GM12878 (cell line): ENCODE data around the gene TEAD4. TPM values are rescaled to one million over a fixed set of nuclear protein-coding genes. Genes with fewer than 3 reads are reported as not detected.

Source experiments
- ATAC-seq: fragments of 200-7000 bp; cut with Tn5 transposase; 3 replicates; pipeline ENCODE4 v1.9.1; 2020; ENCODE audit warnings: mild to moderate bottlenecking, moderate library complexity
- BruUV-seq: library from RNA; stranded (reverse); fragments of 400-500 nt; replicated peaks from 2 replicates; lab custom pipeline; 2021; lab: Mats Ljungman, UMichigan
- CTCF ChIA-PET: fragments of 300-600 bp; sonication (Branson Sonifier 250); formaldehyde crosslinking; extraction: SDS; loops from one replicate; lab custom pipeline; 2021; ENCODE audit warnings: inconsistent platforms; lab: Yijun Ruan, JAX
- POLR2A ChIA-PET: fragments of 350-600 bp; formaldehyde crosslinking; extraction: SDS; loops from one replicate; lab custom pipeline; 2021; ENCODE audit warnings: inconsistent platforms; lab: Charles Lee
- RAD21 ChIA-PET: fragments of 300-600 bp; sonication (Branson Sonifier 250); formaldehyde crosslinking; loops from one replicate; lab custom pipeline; 2023; ENCODE audit warnings: antibody characterized with exemption; ENCODE audit not compliant: unreplicated experiment; lab: Charles Lee
- SMC1A ChIA-PET: fragments of 300-600 bp; sonication (Branson Sonifier 250); formaldehyde crosslinking; loops from one replicate; lab custom pipeline; 2023; ENCODE audit not compliant: unreplicated experiment, uncharacterized antibody; lab: Charles Lee
- DNase-seq: peaks from one replicate; pipeline ENCODE4 v3.0.0-alpha.2; 2011; ENCODE audit warnings: low read depth, low spot score
- FAIRE-seq: peaks from 3 replicates; lab custom pipeline; 2011; peaks lifted over from hg19 to GRCh38; lab: Jason Lieb, UNC
- H2AFZ ChIP-seq: 2 replicates; pipeline ENCODE4 v1.6.0; 2011; ENCODE audit warnings: low read depth, low read length, control low read depth; ENCODE audit not compliant: control insufficient read depth
- H3K27ac ChIP-seq: 2 replicates; pipeline ENCODE4 v1.5.1; 2011; ENCODE audit warnings: control low read depth; ENCODE audit not compliant: control insufficient read depth, insufficient read depth
- H3K27me3 ChIP-seq, 2 experiments: replicated peaks in 1 of 2; 2 replicates each; pipeline versions ENCODE4 v1.6.0 to v1.6.1; 2011; ENCODE audit warnings: low read length in 1 of 2; ENCODE audit not compliant: control insufficient read depth in 2 of 2, insufficient read depth in 2 of 2
- H3K36me3 ChIP-seq, 2 experiments: 2 replicates each; pipeline ENCODE4 v1.5.1; 2011; ENCODE audit warnings: low read length in 1 of 2; ENCODE audit not compliant: control insufficient read depth in 2 of 2, insufficient read depth in 2 of 2
- H3K4me1 ChIP-seq: 2 replicates; pipeline ENCODE4 v1.6.1; 2011; ENCODE audit warnings: mild to moderate bottlenecking, low read length, moderate library complexity, mixed read lengths; ENCODE audit not compliant: control insufficient read depth, insufficient read depth
- H3K4me2 ChIP-seq: 2 replicates; pipeline ENCODE4 v1.6.0; 2011; ENCODE audit warnings: control low read depth; ENCODE audit not compliant: control insufficient read depth, insufficient read depth
- H3K4me3 ChIP-seq: fragments of 200-600 bp; sonication (generic); 2 replicates; pipeline ENCODE4 v1.5.1; 2016
- H3K79me2 ChIP-seq: 2 replicates; pipeline ENCODE4 v1.6.0; 2011; ENCODE audit warnings: low read length; ENCODE audit not compliant: control insufficient read depth, insufficient read depth
- H3K9ac ChIP-seq: 2 replicates; pipeline ENCODE4 v1.8.0; 2011; ENCODE audit warnings: low read length, control low read depth, mixed read lengths; ENCODE audit not compliant: control insufficient read depth, insufficient read depth
- H3K9me3 ChIP-seq: replicated peaks from 3 replicates; pipeline ENCODE4 v1.5.1; 2011; ENCODE audit warnings: mild to moderate bottlenecking, low read length; ENCODE audit not compliant: control insufficient read depth, insufficient read depth
- H4K20me1 ChIP-seq: 2 replicates; pipeline ENCODE4 v1.6.0; 2011; ENCODE audit not compliant: control insufficient read depth, insufficient read depth
- BMI1 ChIP-seq: fragments of 450-650 bp; IDR thresholded peaks from 2 replicates; pipeline ENCODE4 v1.6.1; 2016; ENCODE audit warnings: mild to moderate bottlenecking, moderate library complexity, borderline replicate concordance
- ESRRA ChIP-seq: IDR thresholded peaks from 2 replicates; pipeline ENCODE4 v1.6.1; 2012; ENCODE audit warnings: mild to moderate bottlenecking, low read length, improper control_type of control experiment
- GABPA ChIP-seq: IDR thresholded peaks from 2 replicates; pipeline ENCODE4 v1.6.1; 2014; ENCODE audit warnings: antibody characterized with exemption, low read depth, mild to moderate bottlenecking, inconsistent platforms
- JUND ChIP-seq: IDR thresholded peaks from 2 replicates; pipeline ENCODE4 v1.6.1; 2012; ENCODE audit warnings: low read depth, mild to moderate bottlenecking, low read length, improper control_type of control experiment, moderate library complexity
- KAT2A ChIP-seq: conservative IDR thresholded peaks from 2 replicates; pipeline ENCODE4 v1.6.1; 2011; ENCODE audit warnings: low read depth, low read length; ENCODE audit not compliant: control insufficient read depth
- MTA2 ChIP-seq: fragments of 450-650 bp; IDR thresholded peaks from 2 replicates; pipeline ENCODE4 v1.6.1; 2016; ENCODE audit warnings: low read depth, mild to moderate bottlenecking, moderate library complexity
- PAX5 ChIP-seq: IDR thresholded peaks from 2 replicates; pipeline ENCODE4 v1.6.1; 2011; ENCODE audit warnings: low read depth, low read length, borderline replicate concordance
- RFX5 ChIP-seq: IDR thresholded peaks from 2 replicates; pipeline ENCODE4 v1.6.1; 2011; ENCODE audit warnings: low read depth, low read length, improper control_type of control experiment
- RUNX3 ChIP-seq: IDR thresholded peaks from 2 replicates; pipeline ENCODE4 v1.6.1; 2012; ENCODE audit warnings: low read length, inconsistent platforms
- SREBF1 ChIP-seq: IDR thresholded peaks from 2 replicates; pipeline ENCODE4 v1.6.1; 2012; ENCODE audit warnings: mild to moderate bottlenecking, low read length
- TAF1 ChIP-seq: IDR thresholded peaks from 2 replicates; pipeline ENCODE4 v1.6.1; 2011; ENCODE audit warnings: mild to moderate bottlenecking, low read depth, low read length, borderline replicate concordance
- TCF12 ChIP-seq: IDR thresholded peaks from 2 replicates; pipeline ENCODE4 v1.6.1; 2011; ENCODE audit warnings: low read depth, mild to moderate bottlenecking, low read length
- TCF3 ChIP-seq: IDR thresholded peaks from 2 replicates; pipeline ENCODE4 v1.6.1; 2012; ENCODE audit warnings: low read depth, mild to moderate bottlenecking, low read length, borderline replicate concordance; ENCODE audit not compliant: insufficient read depth
- YBX1 ChIP-seq: fragments of 450-650 bp; IDR thresholded peaks from 2 replicates; pipeline ENCODE4 v1.6.1; 2016; ENCODE audit warnings: antibody characterized with exemption
- ZBED1 ChIP-seq: IDR thresholded peaks from 2 replicates; pipeline ENCODE4 v1.6.1; 2016; ENCODE audit warnings: borderline replicate concordance
- ZNF217 ChIP-seq: fragments of 450-650 bp; IDR thresholded peaks from 2 replicates; pipeline ENCODE4 v1.6.1; 2017; ENCODE audit warnings: antibody characterized with exemption, mild to moderate bottlenecking
- WGBS: methylation state at CpG from one replicate; pipeline ENCODE4 v1.1.6; 2016; ENCODE audit warnings: low lambda C conversion rate; ENCODE audit not compliant: insufficient replicate concordance, insufficient coverage; ENCODE audit errors: missing lambda C conversion rate; 5-methylcytosine and 5-hydroxymethylcytosine counted together
- in situ Hi-C: fragments of 300-500 bp; cut with MboI; formaldehyde crosslinking; loops from 9 replicates; pipeline ENCODE4 v1.14.3; 2018; ENCODE audit warnings: mixed read lengths
- intact Hi-C: fragments of 100-400 bp; cut with micrococcal nuclease; formaldehyde crosslinking; loops from one replicate; pipeline ENCODE4 v1.14.2; 2022; ENCODE audit not compliant: unreplicated experiment
- polyA plus RNA-seq, 11 experiments: library from polyadenylated mRNA; depleted of rRNA in 4 of 11; unstranded in 6 of 11; stranded (reverse) in 5 of 11; fragments of >200 nt; fragmentation: Nextera tagmentation in 4 of 11; fragmentation: Illumina TruSeq in 1 of 11; extraction: Ambion mirVana in 4 of 11; extraction: Trizol in 1 of 11; gene quantifications; 1 replicate in 1 of 11; 2 replicates in 10 of 11; pipeline versions ENCODE4 v1.2.1 to v1.2.3, GENCODE V29; 2011 to 2016; ENCODE audit warnings: inconsistent platforms in 2 of 11, missing spikeins in 2 of 11, low read depth in 1 of 11
- total RNA-seq, 4 experiments: library from RNA; depleted of rRNA in 3 of 4; stranded (reverse); fragments of >200 nt in 3 of 4; fragmentation: Illumina TruSeq in 1 of 4; extraction: Trizol in 1 of 4; gene quantifications; 2 replicates each; pipeline versions ENCODE4 v1.2.1 to v1.2.3, GENCODE V29; 2013 to 2021
- TF ChIP-seq, protein P1 (sequence below): IDR thresholded peaks from 2 replicates; pipeline ENCODE4 v1.6.1; 2012; ENCODE audit warnings: low read depth, low read length, improper control_type of control experiment
- TF ChIP-seq, protein P2 (sequence below): IDR thresholded peaks from 2 replicates; pipeline ENCODE4 v1.6.1; 2011; ENCODE audit warnings: mild to moderate bottlenecking, low read depth, low read length, moderate library complexity; ENCODE audit not compliant: insufficient replicate concordance
- TF ChIP-seq, protein P3 (sequence below): fragments of 450-650 bp; IDR thresholded peaks from 2 replicates; pipeline ENCODE4 v1.6.1; 2017; ENCODE audit warnings: low read depth, mild to moderate bottlenecking, moderate library complexity

Gene TEAD4
- total and polyA plus RNA-seq, 10 of the 15 experiments (the other 5 are each of a cell fraction or from before 2014, with no cell fraction given), result 0.04 to 0.68 (median 0.31) TPM; not detected in 4

DNA sequence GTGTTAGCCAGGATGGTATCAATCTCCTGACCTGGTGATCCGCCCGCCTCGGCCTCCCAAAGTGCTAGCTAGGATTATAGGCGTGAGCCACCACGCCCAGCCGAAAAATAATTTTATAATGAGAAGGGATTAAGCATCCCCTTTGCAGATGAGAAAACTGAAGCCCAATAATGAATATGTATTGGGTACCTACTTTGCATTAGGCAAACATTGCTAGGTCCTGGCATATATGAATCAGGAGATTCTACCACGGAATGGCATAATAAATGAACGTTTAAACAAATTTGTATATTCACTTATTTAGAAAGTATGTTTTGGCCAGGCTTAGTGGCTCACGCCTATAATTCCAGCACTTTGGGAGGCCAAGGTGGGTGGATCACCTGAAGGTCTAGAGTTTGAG, 36.1 kb upstream of the TEAD4 start:
- no peaks in the 10 kb centered on the region for H3K27me3 ChIP-seq
- no peak overlapping the region for H3K4me2 ChIP-seq
- H3K9ac ChIP-seq, result no peak overlapping the region
- BruUV-seq, result no TSS peak
- no peaks in the 10 kb centered on the region for H3K9me3 ChIP-seq
- WGBS, result 88% methylated on average over 9 of the region's 9 CpGs
- no peaks in the 10 kb centered on the region for H3K79me2 ChIP-seq
- CTCF ChIA-PET, result interaction anchor here (0.9 kb wide), 1 partner anchor 22 kb away, joined by 3 read pairs; no protein-coding TSS in a partner anchor
- POLR2A ChIA-PET, result interaction anchor here (0.6 kb wide), 1 partner anchor 969 kb away, joined by 7 read pairs; no protein-coding TSS in a partner anchor
- RAD21 ChIA-PET, result no interaction called here
- TF ChIP-seq KAT2A (no peak), PAX5 (no peak), MTA2 (no peak), TCF3 (no peak), RFX5 (no peak), BMI1 (no peak), JUND (no peak), TCF12 (no peak), ZBED1 (no peak), GABPA (no peak), RUNX3 (no peak), TAF1 (no peak), ESRRA (no peak), SREBF1 (no peak), YBX1 (no peak), ZNF217 (no peak)
- TF ChIP-seq, protein P1, sequence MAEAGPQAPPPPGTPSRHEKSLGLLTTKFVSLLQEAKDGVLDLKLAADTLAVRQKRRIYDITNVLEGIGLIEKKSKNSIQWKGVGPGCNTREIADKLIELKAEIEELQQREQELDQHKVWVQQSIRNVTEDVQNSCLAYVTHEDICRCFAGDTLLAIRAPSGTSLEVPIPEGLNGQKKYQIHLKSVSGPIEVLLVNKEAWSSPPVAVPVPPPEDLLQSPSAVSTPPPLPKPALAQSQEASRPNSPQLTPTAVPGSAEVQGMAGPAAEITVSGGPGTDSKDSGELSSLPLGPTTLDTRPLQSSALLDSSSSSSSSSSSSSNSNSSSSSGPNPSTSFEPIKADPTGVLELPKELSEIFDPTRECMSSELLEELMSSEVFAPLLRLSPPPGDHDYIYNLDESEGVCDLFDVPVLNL, result no peak
- TF ChIP-seq, protein P2, sequence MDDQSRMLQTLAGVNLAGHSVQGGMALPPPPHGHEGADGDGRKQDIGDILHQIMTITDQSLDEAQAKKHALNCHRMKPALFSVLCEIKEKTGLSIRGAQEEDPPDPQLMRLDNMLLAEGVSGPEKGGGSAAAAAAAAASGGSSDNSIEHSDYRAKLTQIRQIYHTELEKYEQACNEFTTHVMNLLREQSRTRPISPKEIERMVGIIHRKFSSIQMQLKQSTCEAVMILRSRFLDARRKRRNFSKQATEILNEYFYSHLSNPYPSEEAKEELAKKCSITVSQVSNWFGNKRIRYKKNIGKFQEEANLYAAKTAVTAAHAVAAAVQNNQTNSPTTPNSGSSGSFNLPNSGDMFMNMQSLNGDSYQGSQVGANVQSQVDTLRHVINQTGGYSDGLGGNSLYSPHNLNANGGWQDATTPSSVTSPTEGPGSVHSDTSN, result no peak
- TF ChIP-seq, protein P3, sequence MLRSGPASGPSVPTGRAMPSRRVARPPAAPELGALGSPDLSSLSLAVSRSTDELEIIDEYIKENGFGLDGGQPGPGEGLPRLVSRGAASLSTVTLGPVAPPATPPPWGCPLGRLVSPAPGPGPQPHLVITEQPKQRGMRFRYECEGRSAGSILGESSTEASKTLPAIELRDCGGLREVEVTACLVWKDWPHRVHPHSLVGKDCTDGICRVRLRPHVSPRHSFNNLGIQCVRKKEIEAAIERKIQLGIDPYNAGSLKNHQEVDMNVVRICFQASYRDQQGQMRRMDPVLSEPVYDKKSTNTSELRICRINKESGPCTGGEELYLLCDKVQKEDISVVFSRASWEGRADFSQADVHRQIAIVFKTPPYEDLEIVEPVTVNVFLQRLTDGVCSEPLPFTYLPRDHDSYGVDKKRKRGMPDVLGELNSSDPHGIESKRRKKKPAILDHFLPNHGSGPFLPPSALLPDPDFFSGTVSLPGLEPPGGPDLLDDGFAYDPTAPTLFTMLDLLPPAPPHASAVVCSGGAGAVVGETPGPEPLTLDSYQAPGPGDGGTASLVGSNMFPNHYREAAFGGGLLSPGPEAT, result no peak
- no peaks in the 10 kb centered on the region for H3K4me1 ChIP-seq
- H4K20me1 ChIP-seq, result no peaks in the 10 kb centered on the region
- no peak overlapping the region for H3K27ac ChIP-seq
- intact Hi-C loops (no loop called here), in situ Hi-C loops (no loop called here)
- SMC1A ChIA-PET, result no interaction called here
- FAIRE-seq (no peak), ATAC-seq (no peak), DNase-seq (no peak)
- H3K4me3 ChIP-seq, result no peak overlapping the region
- H2AFZ ChIP-seq, result no peak overlapping the region
- H3K36me3 ChIP-seq, result peaks cover 0 to 2% of the 10 kb centered on the region in 2 experiments; a peak in 1 of 4 replicates
